Loucy (cell line): ENCODE measurements around the gene SVEP1.

Experiments
- EZH2phosphoT487 ChIP-seq: fragments of 200-600 bp; IDR thresholded peaks from 2 replicates; pipeline ENCODE4 v1.6.1; 2018; ENCODE audit warnings: antibody characterized with exemption, mild to moderate bottlenecking, moderate library complexity, borderline replicate concordance
- TF ChIP-seq, protein P1 (sequence below): fragments of 200-600 bp; sonication (generic); conservative IDR thresholded peaks from 2 replicates; pipeline ENCODE4 v1.5.1; 2014; ENCODE audit warnings: mild to moderate bottlenecking, antibody characterized with exemption, low read length

DNA sequence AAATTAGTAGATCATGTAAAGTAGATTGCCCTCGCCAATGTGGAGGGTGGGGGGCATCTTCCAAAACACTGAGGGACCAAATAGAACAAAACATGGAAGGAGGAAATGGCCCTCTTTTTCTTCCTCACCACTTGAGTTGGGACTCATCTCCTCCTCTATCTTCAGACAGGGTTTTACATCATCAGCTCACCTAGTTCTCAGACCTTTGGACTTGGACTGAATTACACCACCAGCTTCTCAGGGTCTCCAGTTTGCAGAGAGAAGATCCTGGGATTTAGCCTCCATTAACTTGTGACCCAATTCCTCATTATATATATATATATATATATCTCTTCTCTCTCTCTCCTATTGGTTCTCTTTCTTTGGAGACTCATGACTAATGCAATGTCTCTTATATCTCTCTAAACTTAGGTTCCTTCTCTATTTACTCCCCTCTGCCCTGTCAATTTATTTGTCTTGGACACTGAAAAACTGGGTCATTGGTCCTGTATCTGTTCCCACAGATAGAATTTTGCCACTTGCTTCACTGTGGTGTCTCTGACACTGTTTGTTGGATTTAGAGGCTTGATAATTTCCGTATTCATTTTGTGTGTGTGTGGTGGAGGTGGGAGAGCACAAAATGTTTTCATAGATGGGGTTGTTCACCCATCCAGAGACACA lies 187.6 kb downstream of the SVEP1 start:
- TF ChIP-seq, protein P1, sequence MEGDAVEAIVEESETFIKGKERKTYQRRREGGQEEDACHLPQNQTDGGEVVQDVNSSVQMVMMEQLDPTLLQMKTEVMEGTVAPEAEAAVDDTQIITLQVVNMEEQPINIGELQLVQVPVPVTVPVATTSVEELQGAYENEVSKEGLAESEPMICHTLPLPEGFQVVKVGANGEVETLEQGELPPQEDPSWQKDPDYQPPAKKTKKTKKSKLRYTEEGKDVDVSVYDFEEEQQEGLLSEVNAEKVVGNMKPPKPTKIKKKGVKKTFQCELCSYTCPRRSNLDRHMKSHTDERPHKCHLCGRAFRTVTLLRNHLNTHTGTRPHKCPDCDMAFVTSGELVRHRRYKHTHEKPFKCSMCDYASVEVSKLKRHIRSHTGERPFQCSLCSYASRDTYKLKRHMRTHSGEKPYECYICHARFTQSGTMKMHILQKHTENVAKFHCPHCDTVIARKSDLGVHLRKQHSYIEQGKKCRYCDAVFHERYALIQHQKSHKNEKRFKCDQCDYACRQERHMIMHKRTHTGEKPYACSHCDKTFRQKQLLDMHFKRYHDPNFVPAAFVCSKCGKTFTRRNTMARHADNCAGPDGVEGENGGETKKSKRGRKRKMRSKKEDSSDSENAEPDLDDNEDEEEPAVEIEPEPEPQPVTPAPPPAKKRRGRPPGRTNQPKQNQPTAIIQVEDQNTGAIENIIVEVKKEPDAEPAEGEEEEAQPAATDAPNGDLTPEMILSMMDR: no peak
- no peak for TF ChIP-seq EZH2phosphoT487
